Activated naive CD4-positive, alpha-beta T cell treated with anti-CD3 and anti-CD28 coated beads for 36 hours (primary cell): ENCODE data around the gene ME3. TPM values are rescaled to one million over a fixed set of nuclear protein-coding genes. Genes with fewer than 3 reads are reported as not detected.
"Not testable (repeated sequence)": the region's sequence is repeated elsewhere in the genome, so short reads cannot be mapped to it uniquely, and the experiment has no call there.

Source experiments
- CTCF ChIA-PET: fragments of 350-600 bp; sonication (Branson Sonifier 250); formaldehyde crosslinking; loops from one replicate; lab custom pipeline; 2021; ENCODE audit warnings: antibody characterized with exemption; lab: Charles Lee
- DNase-seq: peaks from one replicate; pipeline ENCODE4 v3.0.0-alpha.2; 2020
- H3K27ac Mint-ChIP-seq: one replicate; pipeline ENCODE4 v1.8.0; 2021; ENCODE audit warnings: mild to moderate bottlenecking, mixed read lengths
- H3K27me3 Mint-ChIP-seq: one replicate; pipeline ENCODE4 v1.8.0; 2021; ENCODE audit warnings: low read depth, mixed read lengths
- H3K36me3 Mint-ChIP-seq: one replicate; pipeline ENCODE4 v1.8.0; 2021; ENCODE audit warnings: low read depth, mixed read lengths
- H3K4me1 Mint-ChIP-seq: one replicate; pipeline ENCODE4 v1.8.0; 2021; ENCODE audit warnings: low read depth, mixed read lengths
- H3K4me3 Mint-ChIP-seq: one replicate; pipeline ENCODE4 v1.8.0; 2021; ENCODE audit warnings: mild to moderate bottlenecking, moderate library complexity, mixed read lengths
- H3K9me3 Mint-ChIP-seq: one replicate; pipeline ENCODE4 v1.8.0; 2021; ENCODE audit warnings: mixed read lengths
- intact Hi-C: fragments of 100-400 bp; cut with micrococcal nuclease; formaldehyde crosslinking; loops from one replicate; pipeline ENCODE4 v1.15.1; 2023
- total RNA-seq, 2 experiments: library from RNA; stranded (reverse); gene quantifications; one replicate each; pipeline ENCODE4 v1.2.3, GENCODE V29; 2021

ME3 gene
- total RNA-seq, 2 experiments from 2014 or later = 6.0 to 6.7 TPM

- no peak overlapping the region for H3K4me3 Mint-ChIP-seq
- intact Hi-C loops = loop anchor here (10.0 kb wide), 1 partner anchor 226 kb away; no protein-coding TSS in a partner anchor
- no peaks in the 10 kb centered on the region for H3K27me3 Mint-ChIP-seq
- H3K27ac Mint-ChIP-seq = no peak overlapping the region
- no peaks in the 10 kb centered on the region for H3K9me3 Mint-ChIP-seq
- H3K4me1 Mint-ChIP-seq = peaks cover 34% of the 10 kb centered on the region
- CTCF ChIA-PET = interaction anchor here (1.4 kb wide), 1 partner anchor 52 kb away, joined by 3 read pairs; no protein-coding TSS in a partner anchor
- DNase-seq = no peak
- H3K36me3 Mint-ChIP-seq = no peaks in the 10 kb centered on the region
Observed at GRCh38 chr11:86440843-86441242, 231.6 kb downstream of the ME3 start.

- Mint-ChIP-seq H3K4me1 (peaks cover 34% of the 10 kb centered on the region), H3K27ac (no peak overlapping the region), H3K27me3 (no peaks in the 10 kb centered on the region), H3K9me3 (no peaks in the 10 kb centered on the region), H3K4me3 (no peak overlapping the region), H3K36me3 (no peaks in the 10 kb centered on the region)
- intact Hi-C loops = loop anchor here (10.0 kb wide), 1 partner anchor 226 kb away; no protein-coding TSS in a partner anchor
- DNase-seq = no peak
- CTCF ChIA-PET = interaction anchor here (1.4 kb wide), 1 partner anchor 52 kb away, joined by 3 read pairs; no protein-coding TSS in a partner anchor
Observed at GRCh38 chr11:86440305-86440716, 232.1 kb downstream of the ME3 start.

GRCh38 chr11:86438685-86439084, 233.7 kb downstream of the ME3 start:
- CTCF ChIA-PET = no interaction called here
- H3K4me1 Mint-ChIP-seq = peaks cover 21% of the 10 kb centered on the region
- intact Hi-C loops = no loop called here
- H3K27ac Mint-ChIP-seq = no peak overlapping the region
- no peaks in the 10 kb centered on the region for H3K9me3 Mint-ChIP-seq
- no peak for DNase-seq
- H3K27me3 Mint-ChIP-seq = no peaks in the 10 kb centered on the region
- no peaks in the 10 kb centered on the region for H3K36me3 Mint-ChIP-seq
- no peak overlapping the region for H3K4me3 Mint-ChIP-seq

GRCh38 chr11:86435711-86436110, 236.7 kb downstream of the ME3 start:
- Mint-ChIP-seq H3K4me1 (peaks cover 2% of the 10 kb centered on the region), H3K36me3 (peaks cover 5% of the 10 kb centered on the region), H3K27ac (no peak overlapping the region), H3K9me3 (peaks cover 2% of the 10 kb centered on the region), H3K4me3 (no peak overlapping the region), H3K27me3 (no peaks in the 10 kb centered on the region)
- intact Hi-C loops = no loop called here
- CTCF ChIA-PET = interaction anchor here (0.9 kb wide), 1 partner anchor 21 kb away, joined by 3 read pairs; no protein-coding TSS in a partner anchor
- no peak for DNase-seq

- H3K9me3 Mint-ChIP-seq, H3K27ac Mint-ChIP-seq, CTCF ChIA-PET, H3K27me3 Mint-ChIP-seq, H3K4me3 Mint-ChIP-seq, H3K36me3 Mint-ChIP-seq, H3K4me1 Mint-ChIP-seq, intact Hi-C loops, DNase-seq: not testable (repeated sequence)
Observed at GRCh38 chr11:86433361-86434095, 238.9 kb downstream of the ME3 start.

GRCh38 chr11:86431258-86431657, 241.2 kb downstream of the ME3 start:
- no peak overlapping the region for H3K4me3 Mint-ChIP-seq
- intact Hi-C loops = no loop called here
- H3K9me3 Mint-ChIP-seq = peaks cover 7% of the 10 kb centered on the region
- H3K27me3 Mint-ChIP-seq = no peaks in the 10 kb centered on the region
- no peaks in the 10 kb centered on the region for H3K4me1 Mint-ChIP-seq
- peaks cover 7% of the 10 kb centered on the region for H3K36me3 Mint-ChIP-seq
- CTCF ChIA-PET = no interaction called here
- H3K27ac Mint-ChIP-seq = no peak overlapping the region
- DNase-seq = no peak

- H3K9me3 Mint-ChIP-seq = peaks cover 8% of the 10 kb centered on the region
- no peaks in the 10 kb centered on the region for H3K4me1 Mint-ChIP-seq
- DNase-seq = no peak
- no peak overlapping the region for H3K4me3 Mint-ChIP-seq
- H3K27me3 Mint-ChIP-seq = no peaks in the 10 kb centered on the region
- intact Hi-C loops = no loop called here
- CTCF ChIA-PET = no interaction called here
- H3K27ac Mint-ChIP-seq = no peak overlapping the region
- H3K36me3 Mint-ChIP-seq = peaks cover 5% of the 10 kb centered on the region
Observed at GRCh38 chr11:86427441-86427840, 245.0 kb downstream of the ME3 start.

GRCh38 chr11:86423488-86423887, 248.9 kb downstream of the ME3 start:
- H3K27me3 Mint-ChIP-seq, H3K36me3 Mint-ChIP-seq, H3K27ac Mint-ChIP-seq, H3K9me3 Mint-ChIP-seq, DNase-seq, H3K4me1 Mint-ChIP-seq, intact Hi-C loops, H3K4me3 Mint-ChIP-seq: not testable (repeated sequence)
- CTCF ChIA-PET = interaction anchor here (0.6 kb wide), 1 partner anchor 656 kb away, joined by 5 read pairs; no protein-coding TSS in a partner anchor

- no peak overlapping the region for H3K4me3 Mint-ChIP-seq
- intact Hi-C loops = no loop called here
- H3K27ac Mint-ChIP-seq = no peak overlapping the region
- H3K4me1 Mint-ChIP-seq = peaks cover 3% of the 10 kb centered on the region
- no peak for DNase-seq
- peaks cover 2% of the 10 kb centered on the region for H3K36me3 Mint-ChIP-seq
- peaks cover 6% of the 10 kb centered on the region for H3K9me3 Mint-ChIP-seq
- CTCF ChIA-PET = no interaction called here
- no peaks in the 10 kb centered on the region for H3K27me3 Mint-ChIP-seq
Observed at GRCh38 chr11:86422371-86422770, 250.0 kb downstream of the ME3 start.

GRCh38 chr11:86421946-86422345, 250.5 kb downstream of the ME3 start:
- Mint-ChIP-seq H3K27me3 (no peaks in the 10 kb centered on the region), H3K4me1 (peaks cover 3% of the 10 kb centered on the region), H3K9me3 (peaks cover 6% of the 10 kb centered on the region), H3K4me3 (no peak overlapping the region), H3K27ac (no peak overlapping the region), H3K36me3 (peaks cover 2% of the 10 kb centered on the region)
- CTCF ChIA-PET = no interaction called here
- intact Hi-C loops = no loop called here
- no peak for DNase-seq

- no peaks in the 10 kb centered on the region for H3K36me3 Mint-ChIP-seq
- no peak overlapping the region for H3K4me3 Mint-ChIP-seq
- no peak overlapping the region for H3K27ac Mint-ChIP-seq
- CTCF ChIA-PET = interaction anchor here (0.6 to 1.2 kb wide), 4 partner anchors 38 to 833 kb away, joined by 3 to 5 read pairs (median 4); no protein-coding TSS in a partner anchor
- H3K27me3 Mint-ChIP-seq = no peaks in the 10 kb centered on the region
- peak; percentile 18 for DNase-seq
- peaks cover 3% of the 10 kb centered on the region for H3K4me1 Mint-ChIP-seq
- no peaks in the 10 kb centered on the region for H3K9me3 Mint-ChIP-seq
- intact Hi-C loops = loop anchor here (1.0 to 5.0 kb wide), 7 partner anchors 126 to 824 kb away; no protein-coding TSS in a partner anchor
Observed at GRCh38 chr11:86418917-86419316, 253.5 kb downstream of the ME3 start.

GRCh38 chr11:86418513-86418912, 253.9 kb downstream of the ME3 start:
- no peaks in the 10 kb centered on the region for H3K36me3 Mint-ChIP-seq
- H3K4me1 Mint-ChIP-seq = peaks cover 3% of the 10 kb centered on the region
- H3K27ac Mint-ChIP-seq = no peak overlapping the region
- no peaks in the 10 kb centered on the region for H3K27me3 Mint-ChIP-seq
- H3K4me3 Mint-ChIP-seq = no peak overlapping the region
- CTCF ChIA-PET = interaction anchor here (0.6 to 1.2 kb wide), 4 partner anchors 39 to 832 kb away, joined by 3 to 5 read pairs (median 4); no protein-coding TSS in a partner anchor
- H3K9me3 Mint-ChIP-seq = no peaks in the 10 kb centered on the region
- intact Hi-C loops = loop anchor here (2.0 to 5.0 kb wide), 5 partner anchors 126 to 824 kb away; no protein-coding TSS in a partner anchor
- no peak for DNase-seq
